Thyroid gland (tissue), 4 donors: ENCODE data around the gene GLIS1.

Source experiments
- POLR2A ChIP-seq, 2 donors: fragments of 450-650 bp; IDR thresholded peaks; one replicate each; pipeline ENCODE4 v1.6.1; 2017; ENCODE audit warnings: antibody characterized with exemption in 2 of 2, mild to moderate bottlenecking in 2 of 2, moderate library complexity in 1 of 2
- TF ChIP-seq, protein P1 (sequence below), 6 experiments: fragments of 200-600 bp in 3 of 6; fragments of 450-650 bp in 3 of 6; sonication (generic) in 3 of 6; IDR thresholded peaks; one replicate each; pipeline ENCODE4 v1.5.1; 2016 to 2019; ENCODE audit warnings: antibody characterized with exemption in 6 of 6, mild to moderate bottlenecking in 2 of 6, inconsistent platforms in 1 of 6, moderate library complexity in 1 of 6

GRCh38 chr1:53739109-53739681 lies at the start of gene GLIS1:
- TF ChIP-seq, protein P1, sequence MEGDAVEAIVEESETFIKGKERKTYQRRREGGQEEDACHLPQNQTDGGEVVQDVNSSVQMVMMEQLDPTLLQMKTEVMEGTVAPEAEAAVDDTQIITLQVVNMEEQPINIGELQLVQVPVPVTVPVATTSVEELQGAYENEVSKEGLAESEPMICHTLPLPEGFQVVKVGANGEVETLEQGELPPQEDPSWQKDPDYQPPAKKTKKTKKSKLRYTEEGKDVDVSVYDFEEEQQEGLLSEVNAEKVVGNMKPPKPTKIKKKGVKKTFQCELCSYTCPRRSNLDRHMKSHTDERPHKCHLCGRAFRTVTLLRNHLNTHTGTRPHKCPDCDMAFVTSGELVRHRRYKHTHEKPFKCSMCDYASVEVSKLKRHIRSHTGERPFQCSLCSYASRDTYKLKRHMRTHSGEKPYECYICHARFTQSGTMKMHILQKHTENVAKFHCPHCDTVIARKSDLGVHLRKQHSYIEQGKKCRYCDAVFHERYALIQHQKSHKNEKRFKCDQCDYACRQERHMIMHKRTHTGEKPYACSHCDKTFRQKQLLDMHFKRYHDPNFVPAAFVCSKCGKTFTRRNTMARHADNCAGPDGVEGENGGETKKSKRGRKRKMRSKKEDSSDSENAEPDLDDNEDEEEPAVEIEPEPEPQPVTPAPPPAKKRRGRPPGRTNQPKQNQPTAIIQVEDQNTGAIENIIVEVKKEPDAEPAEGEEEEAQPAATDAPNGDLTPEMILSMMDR (IDR thresholded peaks at IDR 0.05) = no peak
- no peak for TF ChIP-seq POLR2A (IDR thresholded peaks at IDR 0.05)
